Large intestine (tissue), 12 donors: ENCODE measurements around the gene MFSD1. TPM values are rescaled to one million over a fixed set of nuclear protein-coding genes. Genes with fewer than 3 reads are reported as not detected.

ENCODE experiments used
- DNase-seq, 2 donors: peaks; one replicate each; pipeline versions ENCODE4 v3.0.0 to v3.0.0-alpha.2; 2013
- H3K27ac ChIP-seq: one replicate; pipeline ENCODE4 v1.5.1; 2013; ENCODE audit warnings: low read length
- H3K27me3 ChIP-seq: 2 replicates; pipeline ENCODE4 v1.6.1; 2013; ENCODE audit warnings: low read length; ENCODE audit not compliant: control insufficient read depth, insufficient read depth
- H3K36me3 ChIP-seq: 2 replicates; pipeline ENCODE4 v1.6.1; 2013; ENCODE audit warnings: low read length; ENCODE audit not compliant: control insufficient read depth, insufficient read depth
- H3K4me1 ChIP-seq: one replicate; pipeline ENCODE4 v1.6.1; 2013; ENCODE audit warnings: low read length; ENCODE audit not compliant: control insufficient read depth, insufficient read depth
- H3K4me3 ChIP-seq: one replicate; pipeline ENCODE4 v1.5.1; 2013; ENCODE audit warnings: low read length
- H3K9me3 ChIP-seq: one replicate; pipeline ENCODE4 v1.6.1; 2013; ENCODE audit warnings: mild to moderate bottlenecking, low read depth, low read length, moderate library complexity; ENCODE audit not compliant: control insufficient read depth
- WGBS: methylation state at CpG from one replicate; pipeline ENCODE4 v1.1.5; 2013; ENCODE audit warnings: low lambda C conversion rate; ENCODE audit not compliant: insufficient coverage; 5-methylcytosine and 5-hydroxymethylcytosine counted together
- long read RNA-seq, 11 donors: transcript quantifications; one replicate each; lab custom pipeline, GENCODE V29; 2026
- polyA plus RNA-seq: library from polyadenylated mRNA; unstranded; fragments of 120-200 nt; gene quantifications from one replicate; pipeline ENCODE4 v1.2.1, GENCODE V29; 2013

MFSD1 gene, protein sequence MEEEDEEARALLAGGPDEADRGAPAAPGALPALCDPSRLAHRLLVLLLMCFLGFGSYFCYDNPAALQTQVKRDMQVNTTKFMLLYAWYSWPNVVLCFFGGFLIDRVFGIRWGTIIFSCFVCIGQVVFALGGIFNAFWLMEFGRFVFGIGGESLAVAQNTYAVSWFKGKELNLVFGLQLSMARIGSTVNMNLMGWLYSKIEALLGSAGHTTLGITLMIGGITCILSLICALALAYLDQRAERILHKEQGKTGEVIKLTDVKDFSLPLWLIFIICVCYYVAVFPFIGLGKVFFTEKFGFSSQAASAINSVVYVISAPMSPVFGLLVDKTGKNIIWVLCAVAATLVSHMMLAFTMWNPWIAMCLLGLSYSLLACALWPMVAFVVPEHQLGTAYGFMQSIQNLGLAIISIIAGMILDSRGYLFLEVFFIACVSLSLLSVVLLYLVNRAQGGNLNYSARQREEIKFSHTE
- 55.9 TPM for polyA plus RNA-seq
- long read RNA-seq, donor 1, transcript MFSD1-203 (16 exons, 2,423 nt): major isoform, 18 of 31 reads
- long read RNA-seq, donor 1, partial matches to known transcripts: 6 of 31 reads
- long read RNA-seq, donor 1, other reads (novel, unspliced or antisense): 0 of 31 reads
- long read RNA-seq, donor 2, transcript MFSD1-204 (5 exons, 2,042 nt): minor isoform, 9 of 63 reads
- long read RNA-seq, donor 2, transcript MFSD1-203 (16 exons, 2,423 nt): major isoform, 12 of 63 reads
- long read RNA-seq, donor 2, partial matches to known transcripts: 40 of 63 reads
- long read RNA-seq, donor 2, other reads (novel, unspliced or antisense): 0 of 63 reads
- long read RNA-seq, donor 3: 0 reads
- long read RNA-seq, donor 4, partial matches to known transcripts: 0 of 4 reads
- long read RNA-seq, donor 4, other reads (novel, unspliced or antisense): 0 of 4 reads
- long read RNA-seq, donor 5, transcript MFSD1-203 (16 exons, 2,423 nt): major isoform, 7 of 9 reads
- long read RNA-seq, donor 5, partial matches to known transcripts: 0 of 9 reads
- long read RNA-seq, donor 5, other reads (novel, unspliced or antisense): 0 of 9 reads
- long read RNA-seq, donor 6, transcript MFSD1-203 (16 exons, 2,423 nt): major isoform, 22 of 25 reads
- long read RNA-seq, donor 6, partial matches to known transcripts: 0 of 25 reads
- long read RNA-seq, donor 6, other reads (novel, unspliced or antisense): 0 of 25 reads
- long read RNA-seq, donor 7, transcript MFSD1-203 (16 exons, 2,423 nt): major isoform, 5 of 6 reads
- long read RNA-seq, donor 7, partial matches to known transcripts: 0 of 6 reads
- long read RNA-seq, donor 7, other reads (novel, unspliced or antisense): 0 of 6 reads
- long read RNA-seq, donor 8, transcript MFSD1-203 (16 exons, 2,423 nt): major isoform, 18 of 25 reads
- long read RNA-seq, donor 8, partial matches to known transcripts: 0 of 25 reads
- long read RNA-seq, donor 8, other reads (novel, unspliced or antisense): 0 of 25 reads
- long read RNA-seq, donor 9, transcript MFSD1-203 (16 exons, 2,423 nt): major isoform, 16 of 73 reads
- long read RNA-seq, donor 9, partial matches to known transcripts: 53 of 73 reads
- long read RNA-seq, donor 9, other reads (novel, unspliced or antisense): 0 of 73 reads
- long read RNA-seq, donor 10, transcript MFSD1-203 (16 exons, 2,423 nt): major isoform, 14 of 27 reads
- long read RNA-seq, donor 10, partial matches to known transcripts: 6 of 27 reads
- long read RNA-seq, donor 10, other reads (novel, unspliced or antisense): 0 of 27 reads
- long read RNA-seq, donor 11, transcript MFSD1-203 (16 exons, 2,423 nt): major isoform, 13 of 16 reads
- long read RNA-seq, donor 11, partial matches to known transcripts: 0 of 16 reads
- long read RNA-seq, donor 11, other reads (novel, unspliced or antisense): 0 of 16 reads

DNA sequence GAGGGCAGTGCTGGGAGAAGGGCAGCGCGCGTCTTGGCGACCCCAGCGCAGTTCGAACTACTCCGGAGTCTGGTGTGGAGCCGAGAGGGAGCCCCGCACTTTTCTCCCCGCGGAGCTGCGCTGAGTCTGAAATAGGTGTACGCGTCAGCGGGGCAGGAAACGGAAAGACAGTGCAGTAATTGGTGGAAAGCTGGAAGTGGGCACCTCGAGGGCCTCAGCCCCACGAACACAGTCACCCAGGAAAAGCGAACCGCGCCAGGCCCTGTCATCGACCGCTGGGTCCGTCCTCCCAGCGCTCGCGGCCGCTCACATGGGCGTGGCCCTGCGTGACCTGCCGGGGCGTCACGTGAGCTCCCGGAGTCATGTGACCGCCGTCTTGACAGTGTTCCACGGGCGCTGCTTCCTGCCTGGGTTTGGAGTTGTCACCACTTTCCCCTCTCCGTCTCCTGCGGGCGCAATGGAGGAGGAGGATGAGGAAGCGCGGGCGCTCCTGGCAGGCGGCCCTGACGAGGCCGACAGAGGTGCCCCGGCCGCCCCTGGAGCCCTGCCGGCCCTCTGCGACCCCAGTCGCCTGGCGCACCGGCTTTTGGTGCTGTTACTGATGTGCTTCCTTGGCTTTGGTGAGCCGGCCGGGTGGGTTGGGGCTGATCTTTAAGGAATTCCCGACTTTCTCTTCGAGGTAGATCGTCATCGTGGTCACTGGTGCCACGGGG, at the start of gene MFSD1:
TSS of gene MFSD1 (plus strand) at position 359 of the 713 bp plus-strand sequence. CDS start at position 458, 99 bp downstream.
- H3K4me1 ChIP-seq: no peaks in the 10 kb centered on the region
- H3K27ac ChIP-seq: peak within 1 kb of the TSS; percentile 87
- 0% methylated on average over 2 of the region's 61 CpGs for WGBS
- peak; percentile 94 to 96 for DNase-seq
- H3K4me3 ChIP-seq: peak within 1 kb of the TSS; percentile 78
- no peaks in the 10 kb centered on the region for H3K27me3 ChIP-seq
- H3K9me3 ChIP-seq: no peaks in the 10 kb centered on the region
- peaks cover 3% of the 10 kb centered on the region for H3K36me3 ChIP-seq

DNA sequence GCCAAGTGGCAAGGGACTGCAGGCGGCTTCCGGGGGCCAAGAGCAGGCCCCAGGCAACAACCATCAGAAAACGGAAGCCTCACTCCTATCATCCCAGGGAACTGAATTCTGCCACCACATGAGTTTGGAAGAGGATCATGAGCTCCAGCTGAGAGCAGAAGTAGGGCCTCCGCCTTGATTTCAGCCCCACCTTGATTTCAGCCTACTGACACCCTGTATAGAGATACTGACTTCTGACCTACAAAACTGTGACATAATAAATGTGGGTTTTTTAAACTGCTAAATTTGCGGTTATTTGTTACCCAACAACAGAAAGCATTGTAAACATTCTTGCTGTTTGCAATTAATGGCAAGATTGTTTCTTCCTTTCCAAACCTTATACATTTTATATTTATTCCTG, 48.0 kb upstream of the MFSD1 start:
- WGBS: 100% methylated on average over 1 of the region's 5 CpGs
- Histone ChIP-seq H3K27ac (no peak overlapping the region), H3K27me3 (no peaks in the 10 kb centered on the region), H3K9me3 (no peaks in the 10 kb centered on the region), H3K4me1 (no peaks in the 10 kb centered on the region), H3K4me3 (no peak overlapping the region), H3K36me3 (peaks cover 13% of the 10 kb centered on the region)
- no peak for DNase-seq

DNA sequence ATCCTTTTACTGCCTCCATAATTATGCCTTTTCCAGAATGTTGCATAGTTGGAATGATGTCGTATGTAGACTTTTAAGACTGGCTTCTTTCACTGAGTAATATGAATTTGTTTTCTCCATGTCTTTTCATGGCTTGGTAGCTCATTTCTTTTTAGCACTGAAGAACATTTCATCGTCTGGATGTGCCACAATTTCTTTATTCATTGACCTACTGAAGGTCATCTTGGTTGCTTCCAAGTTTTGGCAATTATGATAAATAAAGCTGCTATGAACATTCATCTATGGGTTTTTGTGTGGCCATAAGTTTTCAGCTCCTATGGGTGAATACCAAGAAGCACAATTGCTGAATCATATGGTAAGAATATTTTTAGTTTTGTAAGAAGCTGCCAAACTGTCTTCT, 46.4 kb upstream of the MFSD1 start:
- DNase-seq: no peak
- Histone ChIP-seq H3K27ac (no peak overlapping the region), H3K27me3 (no peaks in the 10 kb centered on the region), H3K36me3 (peaks cover 4% of the 10 kb centered on the region), H3K4me1 (no peaks in the 10 kb centered on the region), H3K9me3 (no peaks in the 10 kb centered on the region), H3K4me3 (no peak overlapping the region)
- WGBS: 100% methylated on average over 1 of the region's 2 CpGs

DNA sequence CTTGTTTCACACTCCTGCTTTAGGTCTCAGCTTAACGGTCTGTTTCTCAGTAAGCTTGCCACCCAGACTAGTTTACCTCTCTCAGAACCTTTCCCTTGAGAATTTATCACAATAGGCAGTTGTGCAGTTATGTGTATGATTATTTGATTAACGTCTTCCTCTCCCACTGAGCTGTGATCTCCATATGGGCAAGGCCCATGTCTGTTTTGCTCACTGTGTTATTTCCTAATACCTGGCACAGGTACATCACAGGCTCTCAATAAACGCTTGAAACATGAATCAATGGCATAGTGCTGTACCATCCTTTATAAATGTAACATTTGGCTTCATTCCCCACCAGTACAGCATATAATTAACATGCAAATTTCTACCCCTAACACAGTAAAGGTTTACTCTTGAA, 40.5 kb upstream of the MFSD1 start:
- DNase-seq: no peak
- Histone ChIP-seq H3K36me3 (peaks cover 4% of the 10 kb centered on the region), H3K4me1 (no peaks in the 10 kb centered on the region), H3K27ac (no peak overlapping the region), H3K9me3 (no peaks in the 10 kb centered on the region), H3K4me3 (no peak overlapping the region), H3K27me3 (no peaks in the 10 kb centered on the region)
- WGBS: no CpG with 5 or more reads among the region's 3 CpGs

DNA sequence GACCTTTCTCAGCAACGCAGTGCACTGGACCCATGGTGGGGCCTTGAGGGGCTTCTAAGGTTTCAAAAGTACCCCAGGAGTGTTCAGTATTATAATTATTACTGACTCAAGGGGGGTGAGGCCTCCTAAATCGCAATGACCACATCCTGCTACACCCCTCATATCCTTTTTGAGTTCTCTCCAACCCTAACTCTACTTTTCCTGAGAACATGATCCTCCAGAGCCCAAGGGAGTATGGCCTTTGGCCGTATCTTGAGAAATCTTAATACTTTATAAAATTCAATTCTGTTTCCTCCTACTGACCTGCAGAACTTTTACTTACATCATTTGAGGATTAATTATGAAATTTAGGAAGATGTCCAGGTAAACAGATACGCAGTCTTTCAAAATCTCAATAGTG, 39.2 kb upstream of the MFSD1 start:
- H3K4me3 ChIP-seq: no peak overlapping the region
- peaks cover 4% of the 10 kb centered on the region for H3K36me3 ChIP-seq
- no peaks in the 10 kb centered on the region for H3K9me3 ChIP-seq
- peaks cover under 1% of the 10 kb centered on the region for H3K4me1 ChIP-seq
- WGBS: 40% methylated on average over 1 of the region's 4 CpGs
- H3K27ac ChIP-seq: no peak overlapping the region
- no peak for DNase-seq
- no peaks in the 10 kb centered on the region for H3K27me3 ChIP-seq

DNA sequence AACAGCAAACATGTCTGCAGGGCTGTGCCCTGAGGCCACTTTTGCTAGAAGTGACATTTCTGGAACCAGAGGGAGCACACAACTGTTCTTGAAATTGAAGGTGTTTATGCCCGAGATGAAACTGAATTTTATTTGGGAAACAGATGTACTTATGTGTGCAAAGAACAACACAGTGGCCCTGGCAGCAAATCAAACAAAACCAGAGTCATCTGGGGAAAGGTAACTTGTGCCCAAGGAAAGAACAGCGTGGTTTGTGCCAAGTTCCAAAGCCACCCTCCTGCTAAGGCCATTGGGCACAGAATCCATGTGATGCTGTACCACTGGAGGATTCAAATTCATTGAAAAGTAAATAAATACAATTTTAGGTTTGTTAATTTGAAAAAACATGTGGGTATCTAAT, 38.4 kb upstream of the MFSD1 start:
- Histone ChIP-seq H3K27me3 (no peaks in the 10 kb centered on the region), H3K27ac (no peak overlapping the region), H3K9me3 (no peaks in the 10 kb centered on the region), H3K4me1 (peaks cover 8% of the 10 kb centered on the region), H3K36me3 (peaks cover 4% of the 10 kb centered on the region), H3K4me3 (no peak overlapping the region)
- no peak for DNase-seq
- no CpG with 5 or more reads among the region's 2 CpGs for WGBS

DNA sequence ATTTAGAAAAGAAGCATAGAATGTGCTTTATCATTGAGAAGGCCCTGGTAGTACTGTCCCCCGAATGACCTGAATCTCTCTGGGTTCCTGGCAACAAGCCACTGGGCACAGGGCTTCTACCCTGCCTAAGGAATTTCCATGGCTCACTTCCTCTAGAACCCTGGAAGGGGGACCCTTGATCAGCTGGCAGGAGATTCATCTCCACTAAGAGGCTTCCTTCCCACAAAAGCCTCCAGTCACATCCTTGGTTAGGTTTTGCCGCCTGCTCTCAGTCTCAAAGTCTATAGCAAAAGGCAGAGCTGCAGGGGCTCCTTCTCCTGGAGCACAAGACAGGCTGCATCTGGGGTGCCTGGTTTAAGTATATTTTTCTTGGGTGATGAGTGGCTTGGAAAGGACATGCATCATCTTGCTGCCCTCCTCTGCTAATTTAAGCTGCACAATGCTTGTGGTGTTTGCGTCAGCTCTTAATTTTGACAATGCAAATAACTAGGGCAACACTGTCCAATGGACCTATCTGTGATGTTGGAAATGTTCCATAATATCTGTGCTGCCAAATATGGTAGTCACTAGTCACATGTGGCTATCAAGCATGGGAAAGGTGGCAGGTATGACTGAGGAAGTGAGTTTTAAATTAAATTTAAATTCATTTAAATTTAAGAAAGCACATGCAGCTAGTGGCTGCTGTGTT, 36.2 kb upstream of the MFSD1 start:
- peaks cover under 1% of the 10 kb centered on the region for H3K36me3 ChIP-seq
- no peak overlapping the region for H3K27ac ChIP-seq
- no CpG with 5 or more reads among the region's 3 CpGs for WGBS
- H3K27me3 ChIP-seq: no peaks in the 10 kb centered on the region
- H3K4me3 ChIP-seq: no peak overlapping the region
- peaks cover 19% of the 10 kb centered on the region for H3K4me1 ChIP-seq
- H3K9me3 ChIP-seq: no peaks in the 10 kb centered on the region
- DNase-seq: no peak

DNA sequence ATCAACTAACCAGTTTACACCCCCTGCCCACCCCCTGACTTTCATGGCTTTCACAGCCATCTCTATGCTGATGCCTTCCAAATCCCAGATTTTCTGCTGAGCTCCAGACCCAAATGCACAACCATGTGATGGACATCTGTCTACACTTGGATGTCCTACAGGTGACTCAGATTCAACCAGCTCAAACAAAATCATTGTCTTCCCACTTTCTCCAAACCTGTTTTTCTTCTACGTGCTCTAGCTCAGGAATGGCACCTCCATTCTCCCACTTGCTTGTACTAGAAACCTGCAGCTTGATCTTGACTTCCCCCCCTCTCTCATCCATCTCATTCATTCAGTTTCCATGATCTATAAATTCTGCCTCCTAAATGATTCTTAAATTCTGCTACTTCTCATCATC, 35.5 kb upstream of the MFSD1 start:
- Histone ChIP-seq H3K27me3 (no peaks in the 10 kb centered on the region), H3K36me3 (no peaks in the 10 kb centered on the region), H3K27ac (no peak overlapping the region), H3K4me3 (no peak overlapping the region), H3K4me1 (peaks cover 19% of the 10 kb centered on the region), H3K9me3 (no peaks in the 10 kb centered on the region)
- WGBS: 100% methylated on average over 1 of the region's 1 CpG
- DNase-seq: no peak
